Measurements from ENCODE around the gene BCL2L11.

The BCL2L11 gene

GRCh38 chr2:111126581-111126980, 5.9 kb downstream of the BCL2L11 start:
- no peaks in the 10 kb centered on the region for H3K27me3 ChIP-seq (ENCODE audit: control insufficient read depth in 1 of 2, insufficient read depth in 2 of 2, low read length in 2 of 2)
- no peak overlapping the region for H3K4me3 ChIP-seq (ENCODE audit: low read depth in 1 of 2, low read length in 2 of 2)
- H3K9ac ChIP-seq (ENCODE audit: low read depth in 1 of 2, low read length in 2 of 2) = no peak overlapping the region
- H3K4me1 ChIP-seq (ENCODE audit: control insufficient read depth in 1 of 2, insufficient read depth in 2 of 2, low read length in 2 of 2) = peaks cover 6 to 10% of the 10 kb centered on the region in 2 donors
- no peaks in the 10 kb centered on the region for H3K9me3 ChIP-seq (ENCODE audit: control insufficient read depth in 1 of 2, low read length in 2 of 2)
- H3K27ac ChIP-seq (ENCODE audit: low read depth, low read length) = no peak overlapping the region
- peaks cover 7 to 20% of the 10 kb centered on the region in 2 donors for H3K36me3 ChIP-seq (ENCODE audit: control insufficient read depth in 1 of 2, insufficient read depth in 2 of 2, low read length in 2 of 2)

- no peak overlapping the region for H3K9ac ChIP-seq (ENCODE audit: low read depth in 1 of 2, low read length in 2 of 2)
- peaks cover 7 to 20% of the 10 kb centered on the region in 2 donors for H3K36me3 ChIP-seq (ENCODE audit: control insufficient read depth in 1 of 2, insufficient read depth in 2 of 2, low read length in 2 of 2)
- H3K9me3 ChIP-seq (ENCODE audit: control insufficient read depth in 1 of 2, low read length in 2 of 2) = no peaks in the 10 kb centered on the region
These were observed 6.6 kb downstream of the BCL2L11 start for GRCh38 chr2:111127351-111127750.

GRCh38 chr2:111128096-111128495, 7.4 kb downstream of the BCL2L11 start:
- H3K4me3 ChIP-seq (ENCODE audit: low read depth in 1 of 2, low read length in 2 of 2) = no peak overlapping the region

More at GRCh38 chr2:111127351-111127750, 6.6 kb downstream of the BCL2L11 start:
- Histone ChIP-seq H3K27ac (ENCODE audit: low read depth, low read length) (no peak overlapping the region), H3K4me1 (ENCODE audit: control insufficient read depth in 1 of 2, insufficient read depth in 2 of 2, low read length in 2 of 2) (peaks cover 4 to 6% of the 10 kb centered on the region in 2 donors), H3K4me3 (ENCODE audit: low read depth in 1 of 2, low read length in 2 of 2) (no peak overlapping the region), H3K27me3 (ENCODE audit: control insufficient read depth in 1 of 2, insufficient read depth in 2 of 2, low read length in 2 of 2) (no peaks in the 10 kb centered on the region)

GRCh38 chr2:111133603-111134002, 12.9 kb downstream of the BCL2L11 start:
- Histone ChIP-seq H3K27me3 (ENCODE audit: control insufficient read depth in 1 of 2, insufficient read depth in 2 of 2, low read length in 2 of 2) (no peaks in the 10 kb centered on the region), H3K27ac (ENCODE audit: low read depth, low read length) (no peak overlapping the region), H3K4me1 (ENCODE audit: control insufficient read depth in 1 of 2, insufficient read depth in 2 of 2, low read length in 2 of 2) (no peaks in the 10 kb centered on the region), H3K4me3 (ENCODE audit: low read depth in 1 of 2, low read length in 2 of 2) (no peak overlapping the region), H3K36me3 (ENCODE audit: control insufficient read depth in 1 of 2, insufficient read depth in 2 of 2, low read length in 2 of 2) (peaks cover 0 to 14% of the 10 kb centered on the region in 2 donors), H3K9me3 (ENCODE audit: control insufficient read depth in 1 of 2, low read length in 2 of 2) (no peaks in the 10 kb centered on the region), H3K9ac (ENCODE audit: low read depth in 1 of 2, low read length in 2 of 2) (no peak overlapping the region)

More at GRCh38 chr2:111128096-111128495, 7.4 kb downstream of the BCL2L11 start:
- peaks cover 7 to 20% of the 10 kb centered on the region in 2 donors for H3K36me3 ChIP-seq (ENCODE audit: control insufficient read depth in 1 of 2, insufficient read depth in 2 of 2, low read length in 2 of 2)
- H3K9ac ChIP-seq (ENCODE audit: low read depth in 1 of 2, low read length in 2 of 2) = no peak overlapping the region
- no peaks in the 10 kb centered on the region for H3K9me3 ChIP-seq (ENCODE audit: control insufficient read depth in 1 of 2, low read length in 2 of 2)
- no peak overlapping the region for H3K27ac ChIP-seq (ENCODE audit: low read depth, low read length)
- H3K4me1 ChIP-seq (ENCODE audit: control insufficient read depth in 1 of 2, insufficient read depth in 2 of 2, low read length in 2 of 2) = peaks cover 4 to 6% of the 10 kb centered on the region in 2 donors
- H3K27me3 ChIP-seq (ENCODE audit: control insufficient read depth in 1 of 2, insufficient read depth in 2 of 2, low read length in 2 of 2) = no peaks in the 10 kb centered on the region

- Histone ChIP-seq H3K4me1 (ENCODE audit: control insufficient read depth in 1 of 2, insufficient read depth in 2 of 2, low read length in 2 of 2) (no peaks in the 10 kb centered on the region), H3K9ac (ENCODE audit: low read depth in 1 of 2, low read length in 2 of 2) (no peak overlapping the region), H3K4me3 (ENCODE audit: low read depth in 1 of 2, low read length in 2 of 2) (no peak overlapping the region), H3K9me3 (ENCODE audit: control insufficient read depth in 1 of 2, low read length in 2 of 2) (no peaks in the 10 kb centered on the region), H3K36me3 (ENCODE audit: control insufficient read depth in 1 of 2, insufficient read depth in 2 of 2, low read length in 2 of 2) (peaks cover 0 to 14% of the 10 kb centered on the region in 2 donors), H3K27me3 (ENCODE audit: control insufficient read depth in 1 of 2, insufficient read depth in 2 of 2, low read length in 2 of 2) (no peaks in the 10 kb centered on the region), H3K27ac (ENCODE audit: low read depth, low read length) (no peak overlapping the region)
These were observed 13.3 kb downstream of the BCL2L11 start for GRCh38 chr2:111134055-111134454.

GRCh38 chr2:111135237-111135909, 14.7 kb downstream of the BCL2L11 start:
- Histone ChIP-seq H3K27ac (ENCODE audit: low read depth, low read length) (no peak overlapping the region), H3K9ac (ENCODE audit: low read depth in 1 of 2, low read length in 2 of 2) (no peak overlapping the region), H3K4me3 (ENCODE audit: low read depth in 1 of 2, low read length in 2 of 2) (no peak overlapping the region), H3K4me1 (ENCODE audit: control insufficient read depth in 1 of 2, insufficient read depth in 2 of 2, low read length in 2 of 2) (peaks cover 0 to 4% of the 10 kb centered on the region in 2 donors), H3K36me3 (ENCODE audit: control insufficient read depth in 1 of 2, insufficient read depth in 2 of 2, low read length in 2 of 2) (peaks cover 3 to 11% of the 10 kb centered on the region in 2 donors), H3K9me3 (ENCODE audit: control insufficient read depth in 1 of 2, low read length in 2 of 2) (no peaks in the 10 kb centered on the region), H3K27me3 (ENCODE audit: control insufficient read depth in 1 of 2, insufficient read depth in 2 of 2, low read length in 2 of 2) (no peaks in the 10 kb centered on the region)

- Histone ChIP-seq H3K9me3 (ENCODE audit: control insufficient read depth in 1 of 2, low read length in 2 of 2) (no peaks in the 10 kb centered on the region), H3K27me3 (ENCODE audit: control insufficient read depth in 1 of 2, insufficient read depth in 2 of 2, low read length in 2 of 2) (no peaks in the 10 kb centered on the region), H3K4me1 (ENCODE audit: control insufficient read depth in 1 of 2, insufficient read depth in 2 of 2, low read length in 2 of 2) (peaks cover 0 to 4% of the 10 kb centered on the region in 2 donors), H3K36me3 (ENCODE audit: control insufficient read depth in 1 of 2, insufficient read depth in 2 of 2, low read length in 2 of 2) (peaks cover 3 to 11% of the 10 kb centered on the region in 2 donors), H3K9ac (ENCODE audit: low read depth in 1 of 2, low read length in 2 of 2) (no peak overlapping the region), H3K4me3 (ENCODE audit: low read depth in 1 of 2, low read length in 2 of 2) (no peak overlapping the region), H3K27ac (ENCODE audit: low read depth, low read length) (no peak overlapping the region)
These were observed 15.2 kb downstream of the BCL2L11 start for GRCh38 chr2:111135910-111136297.

GRCh38 chr2:111138839-111139238, 18.1 kb downstream of the BCL2L11 start:
- Histone ChIP-seq H3K36me3 (ENCODE audit: control insufficient read depth in 1 of 2, insufficient read depth in 2 of 2, low read length in 2 of 2) (peaks cover 3 to 15% of the 10 kb centered on the region in 2 donors), H3K27ac (ENCODE audit: low read depth, low read length) (no peak overlapping the region), H3K4me3 (ENCODE audit: low read depth in 1 of 2, low read length in 2 of 2) (no peak overlapping the region), H3K27me3 (ENCODE audit: control insufficient read depth in 1 of 2, insufficient read depth in 2 of 2, low read length in 2 of 2) (no peaks in the 10 kb centered on the region), H3K4me1 (ENCODE audit: control insufficient read depth in 1 of 2, insufficient read depth in 2 of 2, low read length in 2 of 2) (peaks cover 0 to 4% of the 10 kb centered on the region in 2 donors), H3K9ac (ENCODE audit: low read depth in 1 of 2, low read length in 2 of 2) (no peak overlapping the region), H3K9me3 (ENCODE audit: control insufficient read depth in 1 of 2, low read length in 2 of 2) (no peaks in the 10 kb centered on the region)

GRCh38 chr2:111139637-111140317, 19.1 kb downstream of the BCL2L11 start:
- Histone ChIP-seq H3K27ac (ENCODE audit: low read depth, low read length) (no peak overlapping the region), H3K4me3 (ENCODE audit: low read depth in 1 of 2, low read length in 2 of 2) (no peak overlapping the region), H3K27me3 (ENCODE audit: control insufficient read depth in 1 of 2, insufficient read depth in 2 of 2, low read length in 2 of 2) (no peaks in the 10 kb centered on the region), H3K36me3 (ENCODE audit: control insufficient read depth in 1 of 2, insufficient read depth in 2 of 2, low read length in 2 of 2) (peaks cover 3 to 15% of the 10 kb centered on the region in 2 donors), H3K9me3 (ENCODE audit: control insufficient read depth in 1 of 2, low read length in 2 of 2) (no peaks in the 10 kb centered on the region), H3K4me1 (ENCODE audit: control insufficient read depth in 1 of 2, insufficient read depth in 2 of 2, low read length in 2 of 2) (peaks cover 0 to 4% of the 10 kb centered on the region in 2 donors), H3K9ac (ENCODE audit: low read depth in 1 of 2, low read length in 2 of 2) (no peak overlapping the region)

- no peak overlapping the region for H3K27ac ChIP-seq (ENCODE audit: low read depth, low read length)
- peaks cover 0 to 4% of the 10 kb centered on the region in 2 donors for H3K4me1 ChIP-seq (ENCODE audit: control insufficient read depth in 1 of 2, insufficient read depth in 2 of 2, low read length in 2 of 2)
- peaks cover 3 to 15% of the 10 kb centered on the region in 2 donors for H3K36me3 ChIP-seq (ENCODE audit: control insufficient read depth in 1 of 2, insufficient read depth in 2 of 2, low read length in 2 of 2)
- no peaks in the 10 kb centered on the region for H3K27me3 ChIP-seq (ENCODE audit: control insufficient read depth in 1 of 2, insufficient read depth in 2 of 2, low read length in 2 of 2)
- H3K4me3 ChIP-seq (ENCODE audit: low read depth in 1 of 2, low read length in 2 of 2) = no peak overlapping the region
- no peak overlapping the region for H3K9ac ChIP-seq (ENCODE audit: low read depth in 1 of 2, low read length in 2 of 2)
- H3K9me3 ChIP-seq (ENCODE audit: control insufficient read depth in 1 of 2, low read length in 2 of 2) = no peaks in the 10 kb centered on the region
These were observed 20.1 kb downstream of the BCL2L11 start for GRCh38 chr2:111140815-111141214.

Data from duodenal mucosa (tissue), 2 donors.